Progenitor cell of endocrine pancreas (in vitro differentiated cells): Measurements from ENCODE around the gene NECTIN1. TPM values are rescaled to one million over a fixed set of nuclear protein-coding genes. Genes with fewer than 3 reads are reported as not detected.
A peak's percentile ranks its signal among the peaks of the same experiment; 100 is the strongest.

Experiments
- DNase-seq: peaks from one replicate; pipeline ENCODE4 v3.0.0; 2021; ENCODE audit warnings: low spot score; ENCODE audit not compliant: unreplicated experiment
- H3K27ac Mint-ChIP-seq: 2 replicates; pipeline ENCODE4 v1.8.0; 2021; ENCODE audit warnings: mild to moderate bottlenecking, moderate library complexity, mixed read lengths
- H3K27me3 Mint-ChIP-seq: 2 replicates; pipeline ENCODE4 v1.8.0; 2021; ENCODE audit warnings: mixed read lengths
- H3K36me3 Mint-ChIP-seq: 2 replicates; pipeline ENCODE4 v1.8.0; 2022; ENCODE audit warnings: mixed read lengths; ENCODE audit not compliant: insufficient read depth
- H3K4me1 Mint-ChIP-seq: 2 replicates; pipeline ENCODE4 v1.8.0; 2021; ENCODE audit warnings: low read depth, mixed read lengths
- H3K4me3 Mint-ChIP-seq: 2 replicates; pipeline ENCODE4 v1.8.0; 2021; ENCODE audit warnings: low read depth, mild to moderate bottlenecking, moderate library complexity, mixed read lengths
- H3K9me3 Mint-ChIP-seq: 2 replicates; pipeline ENCODE4 v1.8.0; 2021; ENCODE audit warnings: low read depth, mixed read lengths
- CTCF ChIP-seq: fragments of 200-600 bp; sonication (generic); IDR thresholded peaks from one replicate; pipeline ENCODE4 v1.5.0; 2021; ENCODE audit warnings: antibody characterized with exemption, mild to moderate bottlenecking; ENCODE audit not compliant: unreplicated experiment
- total RNA-seq: library from RNA; stranded (reverse); gene quantifications from 2 replicates; pipeline ENCODE4 v1.2.1, GENCODE V29; 2021

Gene NECTIN1
- total RNA-seq, 1 donor from 2014 or later = 42.1 TPM

- no peak overlapping the region for H3K27ac Mint-ChIP-seq
- no peak for TF ChIP-seq CTCF
- H3K36me3 Mint-ChIP-seq = no peaks in the 10 kb centered on the region
- H3K27me3 Mint-ChIP-seq = peaks cover 23% of the 10 kb centered on the region
- H3K9me3 Mint-ChIP-seq = no peaks in the 10 kb centered on the region
- peaks cover under 1% of the 10 kb centered on the region for H3K4me1 Mint-ChIP-seq
- no peak for DNase-seq
- no peak overlapping the region for H3K4me3 Mint-ChIP-seq
Measured at GRCh38 chr11:119623682-119624081, 105.3 kb downstream of the NECTIN1 start.

- peaks cover 9% of the 10 kb centered on the region for H3K4me1 Mint-ChIP-seq
- H3K4me3 Mint-ChIP-seq = no peak overlapping the region
- no peak for DNase-seq
- no peaks in the 10 kb centered on the region for H3K9me3 Mint-ChIP-seq
- H3K27ac Mint-ChIP-seq = no peak overlapping the region
- peaks cover 23% of the 10 kb centered on the region for H3K27me3 Mint-ChIP-seq
- H3K36me3 Mint-ChIP-seq = no peaks in the 10 kb centered on the region
- no peak for TF ChIP-seq CTCF
Measured at GRCh38 chr11:119622454-119623143, 106.4 kb downstream of the NECTIN1 start.

GRCh38 chr11:119619665-119620064 is 109.3 kb downstream of the NECTIN1 start:
- Mint-ChIP-seq H3K9me3 (no peaks in the 10 kb centered on the region), H3K27ac (no peak overlapping the region), H3K4me1 (peaks cover 18% of the 10 kb centered on the region), H3K27me3 (peaks cover 25% of the 10 kb centered on the region), H3K36me3 (no peaks in the 10 kb centered on the region), H3K4me3 (no peak overlapping the region)
- no peak for TF ChIP-seq CTCF
- no peak for DNase-seq

- H3K36me3 Mint-ChIP-seq = no peaks in the 10 kb centered on the region
- peaks cover 18% of the 10 kb centered on the region for H3K4me1 Mint-ChIP-seq
- TF ChIP-seq CTCF = no peak
- no peaks in the 10 kb centered on the region for H3K9me3 Mint-ChIP-seq
- peaks cover 28% of the 10 kb centered on the region for H3K27me3 Mint-ChIP-seq
- peak overlapping the region; percentile 6 for H3K27ac Mint-ChIP-seq
- no peak for DNase-seq
- H3K4me3 Mint-ChIP-seq = no peak overlapping the region
Measured at GRCh38 chr11:119618208-119618909, 110.6 kb downstream of the NECTIN1 start.

GRCh38 chr11:119617340-119617713 is 111.7 kb downstream of the NECTIN1 start:
- no peaks in the 10 kb centered on the region for H3K9me3 Mint-ChIP-seq
- DNase-seq = no peak
- no peak overlapping the region for H3K4me3 Mint-ChIP-seq
- H3K27me3 Mint-ChIP-seq = peaks cover 31% of the 10 kb centered on the region
- no peaks in the 10 kb centered on the region for H3K36me3 Mint-ChIP-seq
- peaks cover 20% of the 10 kb centered on the region for H3K4me1 Mint-ChIP-seq
- no peak for TF ChIP-seq CTCF
- H3K27ac Mint-ChIP-seq = no peak overlapping the region
